ENCODE results near the gene DLEU7. TPM values are rescaled to one million over a fixed set of nuclear protein-coding genes. Genes with fewer than 3 reads are reported as not detected.

Gene DLEU7
- total RNA-seq, 1 experiment from 2014 or later: not detected

DNA sequence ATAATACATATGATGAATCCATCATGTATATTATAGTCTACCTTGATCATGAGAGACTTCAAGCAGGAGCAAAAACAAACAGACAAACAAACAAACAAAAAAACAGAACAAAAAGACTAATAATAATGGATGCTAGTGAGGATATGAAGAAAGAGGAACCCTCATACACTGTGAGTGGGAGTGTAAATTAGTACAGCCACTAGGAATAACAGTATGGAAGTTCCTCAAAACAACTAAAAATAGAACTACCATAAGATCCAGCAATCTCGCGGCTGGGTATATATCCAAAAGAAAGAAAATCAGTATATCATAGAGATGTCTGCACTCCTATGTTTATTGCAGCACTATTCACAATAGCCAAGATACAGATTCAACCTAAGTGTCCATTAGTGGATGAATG, 7.0 kb upstream of the DLEU7 start:
- no peaks in the 10 kb centered on the region for H3K36me3 ChIP-seq (ENCODE audit: insufficient read depth, low read length)
- no peaks in the 10 kb centered on the region for H3K9me2 ChIP-seq (replicated peaks; ENCODE audit: insufficient read depth, low read length)
- no peak overlapping the region for H2AFZ ChIP-seq (ENCODE audit: low read length)
- no peak overlapping the region for H3K9ac ChIP-seq (ENCODE audit: low read length)
- no peaks in the 10 kb centered on the region for H3K4me1 ChIP-seq (ENCODE audit: low read length)
- H3K27ac ChIP-seq (ENCODE audit: low read length): no peak overlapping the region
- H4K20me1 ChIP-seq (ENCODE audit: insufficient read depth, low read depth, low read length): no peaks in the 10 kb centered on the region
- no peaks in the 10 kb centered on the region for H3K27me3 ChIP-seq (ENCODE audit: low read length)
- H3K79me2 ChIP-seq (ENCODE audit: low read length): no peaks in the 10 kb centered on the region
- H3K4me3 ChIP-seq (ENCODE audit: low read length): no peak overlapping the region
- no peak overlapping the region for H3K4me2 ChIP-seq (ENCODE audit: low read depth, low read length, poor library complexity, severe bottlenecking)
- DNase-seq: no peak
- H3K9me3 ChIP-seq (ENCODE audit: low read length): no peaks in the 10 kb centered on the region

DNA sequence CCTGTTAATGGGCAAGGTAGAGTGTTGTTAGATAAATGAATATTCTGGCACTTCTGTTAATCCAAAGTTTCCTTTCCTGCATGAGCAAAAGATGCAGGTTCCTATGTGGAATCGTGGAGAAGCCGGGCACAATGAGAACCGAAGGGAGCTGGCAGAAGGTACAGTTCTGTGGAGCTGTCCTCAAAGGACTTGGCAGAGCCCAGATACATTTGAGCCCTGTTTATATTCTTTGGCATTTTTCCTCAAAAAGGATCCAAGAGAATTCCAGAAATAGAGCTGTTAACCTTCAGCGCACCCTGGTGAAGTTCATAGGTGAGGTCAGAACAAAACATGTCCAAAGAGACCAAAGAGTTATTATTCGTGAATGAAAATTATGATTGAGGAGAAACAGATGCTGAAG, 4.0 kb upstream of the DLEU7 start:
- no peaks in the 10 kb centered on the region for H3K9me3 ChIP-seq (ENCODE audit: low read length)
- H3K79me2 ChIP-seq (ENCODE audit: low read length): no peaks in the 10 kb centered on the region
- no peaks in the 10 kb centered on the region for H3K4me1 ChIP-seq (ENCODE audit: low read length)
- no peak overlapping the region for H2AFZ ChIP-seq (ENCODE audit: low read length)
- no peaks in the 10 kb centered on the region for H3K27me3 ChIP-seq (ENCODE audit: low read length)
- no peak overlapping the region for H3K4me3 ChIP-seq (ENCODE audit: low read length)
- no peaks in the 10 kb centered on the region for H3K36me3 ChIP-seq (ENCODE audit: insufficient read depth, low read length)
- H3K9me2 ChIP-seq (replicated peaks; ENCODE audit: insufficient read depth, low read length): no peaks in the 10 kb centered on the region
- no peak overlapping the region for H3K27ac ChIP-seq (ENCODE audit: low read length)
- no peaks in the 10 kb centered on the region for H4K20me1 ChIP-seq (ENCODE audit: insufficient read depth, low read depth, low read length)
- H3K9ac ChIP-seq (ENCODE audit: low read length): no peak overlapping the region
- DNase-seq: no peak
- H3K4me2 ChIP-seq (ENCODE audit: low read depth, low read length, poor library complexity, severe bottlenecking): no peak overlapping the region

DNA sequence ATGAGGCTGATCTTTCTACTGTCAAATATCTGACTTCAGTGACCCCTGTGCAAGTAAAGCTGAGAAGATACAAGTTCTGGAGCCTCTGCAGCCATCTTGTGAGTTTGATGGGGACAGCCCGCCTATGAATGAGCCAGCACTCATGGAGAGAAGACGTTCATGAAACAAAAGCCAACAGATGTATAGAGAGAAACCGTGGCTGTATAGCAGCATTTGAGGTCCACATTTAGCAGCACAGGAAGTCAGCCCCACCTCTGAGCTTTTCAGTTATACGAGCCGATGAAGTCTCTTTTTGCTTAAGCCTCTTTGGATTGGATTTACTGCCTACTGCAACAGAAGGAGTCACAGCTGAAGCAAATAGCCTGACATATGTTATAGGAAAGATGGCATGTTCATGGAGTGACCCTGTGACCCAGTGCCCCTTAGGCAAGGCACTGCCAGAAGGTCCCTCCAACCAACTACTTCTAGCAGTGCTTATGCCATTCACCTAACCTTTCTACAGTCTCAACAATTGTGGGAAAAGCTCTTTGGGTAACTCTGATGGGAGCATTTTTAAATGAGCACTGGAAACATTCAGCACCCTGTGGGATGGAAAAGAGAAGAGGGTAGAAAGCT, 3.5 kb upstream of the DLEU7 start:
- H3K27ac ChIP-seq (ENCODE audit: low read length): no peak overlapping the region
- H3K36me3 ChIP-seq (ENCODE audit: insufficient read depth, low read length): no peaks in the 10 kb centered on the region
- H3K79me2 ChIP-seq (ENCODE audit: low read length): no peaks in the 10 kb centered on the region
- no peaks in the 10 kb centered on the region for H3K9me3 ChIP-seq (ENCODE audit: low read length)
- no peaks in the 10 kb centered on the region for H4K20me1 ChIP-seq (ENCODE audit: insufficient read depth, low read depth, low read length)
- no peaks in the 10 kb centered on the region for H3K27me3 ChIP-seq (ENCODE audit: low read length)
- H3K4me3 ChIP-seq (ENCODE audit: low read length): no peak overlapping the region
- H3K9me2 ChIP-seq (replicated peaks; ENCODE audit: insufficient read depth, low read length): no peaks in the 10 kb centered on the region
- H2AFZ ChIP-seq (ENCODE audit: low read length): no peak overlapping the region
- H3K4me2 ChIP-seq (ENCODE audit: low read depth, low read length, poor library complexity, severe bottlenecking): no peak overlapping the region
- no peaks in the 10 kb centered on the region for H3K4me1 ChIP-seq (ENCODE audit: low read length)
- no peak for DNase-seq
- no peak overlapping the region for H3K9ac ChIP-seq (ENCODE audit: low read length)

DNA sequence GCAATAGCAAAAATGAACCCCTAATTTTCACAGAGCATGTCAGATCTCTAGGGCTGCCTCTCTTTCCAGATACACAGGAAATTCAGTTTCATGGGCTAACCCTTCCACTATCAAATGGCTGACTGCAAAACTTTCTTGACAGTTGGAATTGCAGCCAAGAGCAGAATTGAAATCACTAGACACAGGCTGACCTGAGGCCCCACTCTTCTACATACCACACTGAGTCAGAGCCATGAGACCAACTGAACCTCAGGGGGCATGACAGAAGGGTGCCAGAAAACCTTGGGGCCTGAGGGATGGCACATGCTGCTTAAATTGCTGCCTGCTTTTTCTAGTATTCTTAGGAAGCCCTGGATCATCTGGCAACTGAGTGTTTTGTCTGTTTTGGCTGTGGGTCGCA, 1.7 kb upstream of the DLEU7 start:
- Histone ChIP-seq H3K36me3 (ENCODE audit: insufficient read depth, low read length) (no peaks in the 10 kb centered on the region), H3K27ac (ENCODE audit: low read length) (no peak overlapping the region), H3K79me2 (ENCODE audit: low read length) (no peaks in the 10 kb centered on the region), H4K20me1 (ENCODE audit: insufficient read depth, low read depth, low read length) (no peaks in the 10 kb centered on the region), H3K9me3 (ENCODE audit: low read length) (no peaks in the 10 kb centered on the region), H3K4me1 (ENCODE audit: low read length) (no peaks in the 10 kb centered on the region), H3K9ac (ENCODE audit: low read length) (no peak overlapping the region), H3K4me2 (ENCODE audit: low read depth, low read length, poor library complexity, severe bottlenecking) (no peak overlapping the region), H3K27me3 (ENCODE audit: low read length) (no peaks in the 10 kb centered on the region), H2AFZ (ENCODE audit: low read length) (no peak overlapping the region), H3K9me2 (replicated peaks; ENCODE audit: insufficient read depth, low read length) (no peaks in the 10 kb centered on the region), H3K4me3 (ENCODE audit: low read length) (no peak overlapping the region)
- DNase-seq: no peak

DNA sequence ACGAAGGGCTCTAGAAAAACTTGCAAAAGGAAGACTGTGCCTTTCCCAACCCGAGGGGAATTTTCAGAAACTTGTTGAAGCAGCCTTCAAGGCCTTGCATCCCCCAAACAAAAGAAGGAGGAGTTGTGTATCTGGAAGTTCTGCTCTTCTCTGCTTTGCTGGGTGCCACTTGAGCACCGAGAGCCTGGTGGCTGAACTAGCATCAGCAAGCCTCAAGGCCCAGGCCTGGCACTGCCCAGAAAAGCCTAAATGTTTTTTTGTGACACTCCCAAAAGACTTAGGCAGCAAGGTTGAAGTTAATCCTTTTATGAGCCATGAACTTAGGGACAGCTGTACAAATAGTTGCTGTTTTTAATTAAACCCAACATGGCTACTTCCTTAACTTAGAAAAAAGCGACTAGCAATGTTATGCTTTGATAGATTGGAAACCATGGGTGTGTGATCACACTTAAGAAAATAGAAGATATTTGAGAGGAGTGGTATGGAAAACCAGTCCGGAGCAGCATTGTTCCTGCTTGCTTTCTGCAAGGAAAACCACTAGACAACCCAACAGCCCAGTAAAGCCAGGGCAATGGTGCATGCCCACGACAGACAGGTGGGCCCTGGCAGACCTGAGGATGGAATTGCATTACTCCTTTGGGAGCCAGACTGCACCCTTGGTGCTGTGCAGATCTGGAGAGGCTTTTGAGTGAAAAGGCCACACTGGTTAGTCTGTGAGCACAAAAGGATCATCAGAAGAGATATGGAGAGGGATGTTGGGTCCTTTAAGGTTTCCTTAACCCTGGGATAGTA, 788 bp upstream of the DLEU7 start:
- Histone ChIP-seq H3K9me3 (ENCODE audit: low read length) (no peaks in the 10 kb centered on the region), H3K4me1 (ENCODE audit: low read length) (no peaks in the 10 kb centered on the region), H4K20me1 (ENCODE audit: insufficient read depth, low read depth, low read length) (no peaks in the 10 kb centered on the region), H3K36me3 (ENCODE audit: insufficient read depth, low read length) (no peaks in the 10 kb centered on the region), H3K27me3 (ENCODE audit: low read length) (no peaks in the 10 kb centered on the region), H2AFZ (ENCODE audit: low read length) (no peak overlapping the region), H3K4me2 (ENCODE audit: low read depth, low read length, poor library complexity, severe bottlenecking) (no peak overlapping the region), H3K27ac (ENCODE audit: low read length) (no peak overlapping the region), H3K79me2 (ENCODE audit: low read length) (no peaks in the 10 kb centered on the region), H3K9ac (ENCODE audit: low read length) (no peak overlapping the region), H3K4me3 (ENCODE audit: low read length) (no peak overlapping the region), H3K9me2 (replicated peaks; ENCODE audit: insufficient read depth, low read length) (no peaks in the 10 kb centered on the region)
- DNase-seq: no peak

DNA sequence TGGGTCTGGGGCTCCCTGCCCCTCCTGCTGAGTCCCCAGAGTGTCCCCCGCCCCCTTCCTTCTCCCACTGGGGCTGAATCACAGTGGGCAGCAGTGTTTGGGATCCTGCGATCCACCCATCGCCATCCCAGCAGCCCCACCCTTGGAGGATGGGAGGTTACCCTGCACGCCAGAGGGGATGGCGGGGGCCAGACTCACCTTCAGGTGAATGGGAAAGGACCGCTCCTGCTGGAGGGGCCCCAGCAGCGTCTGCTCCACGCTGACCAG, 569 bp downstream of the DLEU7 start:
- Histone ChIP-seq H2AFZ (ENCODE audit: low read length) (no peak overlapping the region), H3K27me3 (ENCODE audit: low read length) (no peaks in the 10 kb centered on the region), H3K9ac (ENCODE audit: low read length) (no peak overlapping the region), H3K9me2 (replicated peaks; ENCODE audit: insufficient read depth, low read length) (no peaks in the 10 kb centered on the region), H3K79me2 (ENCODE audit: low read length) (no peaks in the 10 kb centered on the region), H3K4me2 (ENCODE audit: low read depth, low read length, poor library complexity, severe bottlenecking) (no peak overlapping the region), H3K27ac (ENCODE audit: low read length) (no peak overlapping the region), H3K36me3 (ENCODE audit: insufficient read depth, low read length) (no peaks in the 10 kb centered on the region), H4K20me1 (ENCODE audit: insufficient read depth, low read depth, low read length) (no peaks in the 10 kb centered on the region), H3K4me1 (ENCODE audit: low read length) (no peaks in the 10 kb centered on the region), H3K9me3 (ENCODE audit: low read length) (no peaks in the 10 kb centered on the region), H3K4me3 (ENCODE audit: low read length) (no peak overlapping the region)
- no peak for DNase-seq

DNA sequence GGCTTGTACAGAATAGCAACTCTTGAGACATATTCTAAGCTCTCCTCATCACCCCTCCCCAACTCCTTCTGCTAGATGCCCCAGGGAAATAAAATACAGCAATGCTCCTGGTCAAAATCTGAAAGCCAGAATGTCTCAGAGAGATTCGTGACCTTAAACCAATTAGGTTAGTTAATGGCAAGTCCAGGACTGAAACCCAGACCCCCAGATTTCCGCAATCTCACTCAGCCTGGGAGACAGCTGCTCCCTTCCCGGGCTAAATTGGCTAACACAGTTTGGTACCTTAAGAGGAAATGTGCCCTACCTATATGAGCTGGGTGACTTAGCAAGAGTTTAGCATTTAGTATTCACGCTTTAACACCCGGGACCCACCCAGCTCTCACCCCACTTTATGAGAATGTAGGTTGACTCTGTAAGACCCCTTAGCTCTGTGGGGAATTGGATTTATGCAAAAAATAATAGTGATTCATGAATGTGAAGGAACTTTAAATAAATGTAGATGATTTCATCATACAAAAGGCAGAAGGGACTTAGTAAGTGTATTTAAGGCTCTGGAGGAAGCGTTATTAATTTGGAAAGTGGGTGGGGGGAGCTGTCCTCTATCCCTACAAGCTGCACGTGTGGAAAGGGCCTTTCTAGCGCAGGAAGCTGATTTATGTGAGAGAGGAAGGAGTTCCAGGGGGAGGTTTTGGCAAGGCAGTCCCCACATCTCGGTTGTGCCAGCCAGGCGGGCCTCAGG, 1.1 kb downstream of the DLEU7 start:
- no peaks in the 10 kb centered on the region for H3K4me1 ChIP-seq (ENCODE audit: low read length)
- no peak overlapping the region for H3K4me3 ChIP-seq (ENCODE audit: low read length)
- no peaks in the 10 kb centered on the region for H3K36me3 ChIP-seq (ENCODE audit: insufficient read depth, low read length)
- no peak for DNase-seq
- H3K27me3 ChIP-seq (ENCODE audit: low read length): no peaks in the 10 kb centered on the region
- no peak overlapping the region for H3K9ac ChIP-seq (ENCODE audit: low read length)
- H3K79me2 ChIP-seq (ENCODE audit: low read length): no peaks in the 10 kb centered on the region
- no peak overlapping the region for H2AFZ ChIP-seq (ENCODE audit: low read length)
- H3K27ac ChIP-seq (ENCODE audit: low read length): no peak overlapping the region
- H3K4me2 ChIP-seq (ENCODE audit: low read depth, low read length, poor library complexity, severe bottlenecking): no peak overlapping the region
- no peaks in the 10 kb centered on the region for H3K9me3 ChIP-seq (ENCODE audit: low read length)
- H3K9me2 ChIP-seq (replicated peaks; ENCODE audit: insufficient read depth, low read length): no peaks in the 10 kb centered on the region
- no peaks in the 10 kb centered on the region for H4K20me1 ChIP-seq (ENCODE audit: insufficient read depth, low read depth, low read length)

DNA sequence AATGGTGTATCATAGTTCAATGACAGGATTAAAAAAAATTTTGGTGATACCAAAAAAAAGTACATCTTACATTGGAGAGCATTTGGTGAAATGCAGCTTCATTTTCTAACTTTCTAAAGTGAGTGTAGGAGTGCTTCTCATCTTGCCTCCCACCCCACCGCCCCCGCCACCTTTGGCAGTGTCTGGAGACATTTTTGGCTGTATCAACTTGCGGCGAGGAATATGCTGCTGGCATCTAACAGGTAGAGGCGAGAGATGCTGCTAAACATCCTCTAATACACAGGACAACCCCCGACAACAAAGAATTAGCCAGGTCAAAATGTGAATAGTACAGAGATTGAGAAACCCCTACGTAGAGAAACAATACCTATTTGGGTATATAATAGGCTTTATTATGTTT, 1.7 kb downstream of the DLEU7 start:
- no peak overlapping the region for H3K4me2 ChIP-seq (ENCODE audit: low read depth, low read length, poor library complexity, severe bottlenecking)
- no peaks in the 10 kb centered on the region for H3K36me3 ChIP-seq (ENCODE audit: insufficient read depth, low read length)
- H3K79me2 ChIP-seq (ENCODE audit: low read length): no peaks in the 10 kb centered on the region
- no peak overlapping the region for H3K4me3 ChIP-seq (ENCODE audit: low read length)
- no peak for DNase-seq
- no peaks in the 10 kb centered on the region for H3K27me3 ChIP-seq (ENCODE audit: low read length)
- H2AFZ ChIP-seq (ENCODE audit: low read length): no peak overlapping the region
- H3K9me2 ChIP-seq (replicated peaks; ENCODE audit: insufficient read depth, low read length): no peaks in the 10 kb centered on the region
- no peaks in the 10 kb centered on the region for H4K20me1 ChIP-seq (ENCODE audit: insufficient read depth, low read depth, low read length)
- H3K9me3 ChIP-seq (ENCODE audit: low read length): no peaks in the 10 kb centered on the region
- H3K4me1 ChIP-seq (ENCODE audit: low read length): no peaks in the 10 kb centered on the region
- H3K9ac ChIP-seq (ENCODE audit: low read length): no peak overlapping the region
- H3K27ac ChIP-seq (ENCODE audit: low read length): no peak overlapping the region
